ENCODE results near the gene FXR2. TPM values are rescaled to one million over a fixed set of nuclear protein-coding genes. Genes with fewer than 3 reads are reported as not detected.

FXR2 gene
- total and polyA plus RNA-seq, 10 of the 15 experiments (the other 5 are each of a cell fraction or from before 2014, with no cell fraction given): 1.6 to 33.3 (median 22.0) TPM

DNA sequence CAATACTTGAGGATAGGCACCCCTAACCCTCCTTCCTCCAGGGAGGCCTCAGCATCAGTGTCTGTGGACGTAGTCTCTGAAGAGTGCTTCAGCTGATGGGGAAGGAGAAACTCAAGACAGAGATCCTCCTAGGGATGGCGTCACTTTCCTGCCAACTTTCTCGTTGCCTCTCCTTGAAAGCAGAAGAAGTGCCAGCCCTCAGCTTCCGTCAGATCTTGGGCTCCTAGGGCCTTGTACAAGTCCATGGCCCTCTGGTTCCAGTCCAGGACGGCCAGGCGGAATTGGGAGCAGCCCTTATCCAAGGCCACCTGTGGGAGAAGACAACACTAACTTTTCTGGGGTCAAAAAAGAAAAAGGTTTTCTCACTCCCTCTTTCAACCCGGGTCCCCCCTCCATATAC, 11.6 kb upstream of the FXR2 start:
- no peak for FAIRE-seq

More for the DNA sequence above, 11.6 kb upstream of the FXR2 start:
- TF ChIP-seq POLR2A (IDR thresholded peaks at IDR 0.05; ENCODE audit: low read depth, low read length) (no peak), IRF4 (IDR thresholded peaks at IDR 0.05; ENCODE audit: low read depth, low read length) (no peak), EP300 (IDR thresholded peaks at IDR 0.05; ENCODE audit: borderline replicate concordance in 1 of 2, control insufficient read depth in 1 of 2, low read depth in 2 of 2, low read length in 2 of 2) (no peak), MYC (IDR thresholded peaks at IDR 0.05; ENCODE audit: insufficient read depth, insufficient read length, insufficient replicate concordance, low read length, severe bottlenecking) (no peak), FOS (IDR thresholded peaks at IDR 0.05; ENCODE audit: borderline replicate concordance, extremely low read depth, insufficient read length) (no peak), POLR2AphosphoS5 (IDR thresholded peaks at IDR 0.05; ENCODE audit: low read length) (no peak), NR2F1 (conservative IDR thresholded peaks at IDR 0.05) (no peak), RUNX3 (IDR thresholded peaks at IDR 0.05; ENCODE audit: low read length) (no peak), SMAD1 (IDR thresholded peaks at IDR 0.05; ENCODE audit: low read depth, partially characterized antibody) (no peak), NR2C2 (IDR thresholded peaks at IDR 0.05; ENCODE audit: borderline replicate concordance, control insufficient read depth, insufficient read length, low read depth) (no peak)
- TF ChIP-seq, protein P1, sequence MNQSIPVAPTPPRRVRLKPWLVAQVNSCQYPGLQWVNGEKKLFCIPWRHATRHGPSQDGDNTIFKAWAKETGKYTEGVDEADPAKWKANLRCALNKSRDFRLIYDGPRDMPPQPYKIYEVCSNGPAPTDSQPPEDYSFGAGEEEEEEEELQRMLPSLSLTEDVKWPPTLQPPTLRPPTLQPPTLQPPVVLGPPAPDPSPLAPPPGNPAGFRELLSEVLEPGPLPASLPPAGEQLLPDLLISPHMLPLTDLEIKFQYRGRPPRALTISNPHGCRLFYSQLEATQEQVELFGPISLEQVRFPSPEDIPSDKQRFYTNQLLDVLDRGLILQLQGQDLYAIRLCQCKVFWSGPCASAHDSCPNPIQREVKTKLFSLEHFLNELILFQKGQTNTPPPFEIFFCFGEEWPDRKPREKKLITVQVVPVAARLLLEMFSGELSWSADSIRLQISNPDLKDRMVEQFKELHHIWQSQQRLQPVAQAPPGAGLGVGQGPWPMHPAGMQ (IDR thresholded peaks at IDR 0.05; ENCODE audit: borderline replicate concordance): no peak
- TF ChIP-seq, protein P2, sequence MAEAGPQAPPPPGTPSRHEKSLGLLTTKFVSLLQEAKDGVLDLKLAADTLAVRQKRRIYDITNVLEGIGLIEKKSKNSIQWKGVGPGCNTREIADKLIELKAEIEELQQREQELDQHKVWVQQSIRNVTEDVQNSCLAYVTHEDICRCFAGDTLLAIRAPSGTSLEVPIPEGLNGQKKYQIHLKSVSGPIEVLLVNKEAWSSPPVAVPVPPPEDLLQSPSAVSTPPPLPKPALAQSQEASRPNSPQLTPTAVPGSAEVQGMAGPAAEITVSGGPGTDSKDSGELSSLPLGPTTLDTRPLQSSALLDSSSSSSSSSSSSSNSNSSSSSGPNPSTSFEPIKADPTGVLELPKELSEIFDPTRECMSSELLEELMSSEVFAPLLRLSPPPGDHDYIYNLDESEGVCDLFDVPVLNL (IDR thresholded peaks at IDR 0.05; ENCODE audit: low read depth, low read length): no peak
- TF ChIP-seq, protein P3, sequence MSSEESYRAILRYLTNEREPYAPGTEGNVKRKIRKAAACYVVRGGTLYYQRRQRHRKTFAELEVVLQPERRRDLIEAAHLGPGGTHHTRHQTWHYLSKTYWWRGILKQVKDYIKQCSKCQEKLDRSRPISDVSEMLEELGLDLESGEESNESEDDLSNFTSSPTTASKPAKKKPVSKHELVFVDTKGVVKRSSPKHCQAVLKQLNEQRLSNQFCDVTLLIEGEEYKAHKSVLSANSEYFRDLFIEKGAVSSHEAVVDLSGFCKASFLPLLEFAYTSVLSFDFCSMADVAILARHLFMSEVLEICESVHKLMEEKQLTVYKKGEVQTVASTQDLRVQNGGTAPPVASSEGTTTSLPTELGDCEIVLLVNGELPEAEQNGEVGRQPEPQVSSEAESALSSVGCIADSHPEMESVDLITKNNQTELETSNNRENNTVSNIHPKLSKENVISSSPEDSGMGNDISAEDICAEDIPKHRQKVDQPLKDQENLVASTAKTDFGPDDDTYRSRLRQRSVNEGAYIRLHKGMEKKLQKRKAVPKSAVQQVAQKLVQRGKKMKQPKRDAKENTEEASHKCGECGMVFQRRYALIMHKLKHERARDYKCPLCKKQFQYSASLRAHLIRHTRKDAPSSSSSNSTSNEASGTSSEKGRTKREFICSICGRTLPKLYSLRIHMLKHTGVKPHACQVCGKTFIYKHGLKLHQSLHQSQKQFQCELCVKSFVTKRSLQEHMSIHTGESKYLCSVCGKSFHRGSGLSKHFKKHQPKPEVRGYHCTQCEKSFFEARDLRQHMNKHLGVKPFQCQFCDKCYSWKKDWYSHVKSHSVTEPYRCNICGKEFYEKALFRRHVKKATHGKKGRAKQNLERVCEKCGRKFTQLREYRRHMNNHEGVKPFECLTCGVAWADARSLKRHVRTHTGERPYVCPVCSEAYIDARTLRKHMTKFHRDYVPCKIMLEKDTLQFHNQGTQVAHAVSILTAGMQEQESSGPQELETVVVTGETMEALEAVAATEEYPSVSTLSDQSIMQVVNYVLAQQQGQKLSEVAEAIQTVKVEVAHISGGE (CRISPR knock-in tag; IDR thresholded peaks at IDR 0.05): no peak
- TF ChIP-seq, protein P4, sequence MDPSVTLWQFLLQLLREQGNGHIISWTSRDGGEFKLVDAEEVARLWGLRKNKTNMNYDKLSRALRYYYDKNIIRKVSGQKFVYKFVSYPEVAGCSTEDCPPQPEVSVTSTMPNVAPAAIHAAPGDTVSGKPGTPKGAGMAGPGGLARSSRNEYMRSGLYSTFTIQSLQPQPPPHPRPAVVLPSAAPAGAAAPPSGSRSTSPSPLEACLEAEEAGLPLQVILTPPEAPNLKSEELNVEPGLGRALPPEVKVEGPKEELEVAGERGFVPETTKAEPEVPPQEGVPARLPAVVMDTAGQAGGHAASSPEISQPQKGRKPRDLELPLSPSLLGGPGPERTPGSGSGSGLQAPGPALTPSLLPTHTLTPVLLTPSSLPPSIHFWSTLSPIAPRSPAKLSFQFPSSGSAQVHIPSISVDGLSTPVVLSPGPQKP (IDR thresholded peaks at IDR 0.05; ENCODE audit: low read depth, low read length): no peak
- TF ChIP-seq, protein P5, sequence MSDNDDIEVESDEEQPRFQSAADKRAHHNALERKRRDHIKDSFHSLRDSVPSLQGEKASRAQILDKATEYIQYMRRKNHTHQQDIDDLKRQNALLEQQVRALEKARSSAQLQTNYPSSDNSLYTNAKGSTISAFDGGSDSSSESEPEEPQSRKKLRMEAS (IDR thresholded peaks at IDR 0.05; ENCODE audit: low read depth, low read length): no peak
- H3K36me3 ChIP-seq (ENCODE audit: control insufficient read depth in 2 of 2, insufficient read depth in 2 of 2, low read length in 1 of 2): no peaks in the 10 kb centered on the region
- ChIA-PET POLR2A (interaction anchor here (2.1 to 2.7 kb wide), 2 partner anchors 43 to 60 kb away, joined by 9 to 33 read pairs; partner anchors contain the start of genes MPDU1, TP53 and WRAP53), RAD21 (ENCODE audit: unreplicated experiment) (interaction anchor here (2.0 to 3.0 kb wide), 2 partner anchors 12 to 47 kb away, joined by 8 to 20 read pairs; partner anchors contain the start of genes CD68 and FXR2), CTCF (interaction anchor here (1.1 to 2.6 kb wide), 4 partner anchors 12 to 270 kb away, joined by 3 to 38 read pairs (median 13); partner anchors contain the start of genes FXR2, TP53 and WRAP53), SMC1A (ENCODE audit: uncharacterized antibody, unreplicated experiment) (interaction anchor here (1.7 to 2.3 kb wide), 2 partner anchors 12 to 62 kb away, joined by 5 to 19 read pairs; partner anchors contain the start of genes FXR2, TP53 and WRAP53)
- H3K9ac ChIP-seq (ENCODE audit: control insufficient read depth, insufficient read depth, low read length): no peak overlapping the region
- H3K4me3 ChIP-seq: peak overlapping the region; percentile 100; the same call in 1 of the 2 replicates
- ATAC-seq (no peak), DNase-seq (ENCODE audit: low read depth, low spot score) (no peak)
- BruUV-seq (replicated peaks): TSS peak; percentile 95
- H3K79me2 ChIP-seq (ENCODE audit: control insufficient read depth, insufficient read depth, low read length): peaks cover 2% of the 10 kb centered on the region
- no peak overlapping the region for H3K27ac ChIP-seq (ENCODE audit: control insufficient read depth, insufficient read depth)
- WGBS (ENCODE audit: insufficient coverage, insufficient replicate concordance, low lambda C conversion rate, missing lambda C conversion rate): 98% methylated on average over 7 of the region's 7 CpGs
- in situ Hi-C loops (cut with MboI) (no loop called here), intact Hi-C loops (cut with micrococcal nuclease; ENCODE audit: unreplicated experiment) (no loop called here)
- peaks cover 3% of the 10 kb centered on the region for H3K4me1 ChIP-seq (ENCODE audit: control insufficient read depth, insufficient read depth, low read length)
- no peaks in the 10 kb centered on the region for H3K27me3 ChIP-seq (replicated peaks in 1 of 2; ENCODE audit: control insufficient read depth in 2 of 2, insufficient read depth in 2 of 2, low read length in 1 of 2)
- no peaks in the 10 kb centered on the region for H3K9me3 ChIP-seq (replicated peaks; ENCODE audit: control insufficient read depth, insufficient read depth, low read length)
- peak overlapping the region; percentile 81 for H3K4me2 ChIP-seq (ENCODE audit: control insufficient read depth, insufficient read depth)
- H2AFZ ChIP-seq (ENCODE audit: control insufficient read depth, low read depth, low read length): no peak overlapping the region
- H4K20me1 ChIP-seq (ENCODE audit: control insufficient read depth, insufficient read depth): no peaks in the 10 kb centered on the region
